ENCODE data around the gene POLD4.

Gene POLD4

DNA sequence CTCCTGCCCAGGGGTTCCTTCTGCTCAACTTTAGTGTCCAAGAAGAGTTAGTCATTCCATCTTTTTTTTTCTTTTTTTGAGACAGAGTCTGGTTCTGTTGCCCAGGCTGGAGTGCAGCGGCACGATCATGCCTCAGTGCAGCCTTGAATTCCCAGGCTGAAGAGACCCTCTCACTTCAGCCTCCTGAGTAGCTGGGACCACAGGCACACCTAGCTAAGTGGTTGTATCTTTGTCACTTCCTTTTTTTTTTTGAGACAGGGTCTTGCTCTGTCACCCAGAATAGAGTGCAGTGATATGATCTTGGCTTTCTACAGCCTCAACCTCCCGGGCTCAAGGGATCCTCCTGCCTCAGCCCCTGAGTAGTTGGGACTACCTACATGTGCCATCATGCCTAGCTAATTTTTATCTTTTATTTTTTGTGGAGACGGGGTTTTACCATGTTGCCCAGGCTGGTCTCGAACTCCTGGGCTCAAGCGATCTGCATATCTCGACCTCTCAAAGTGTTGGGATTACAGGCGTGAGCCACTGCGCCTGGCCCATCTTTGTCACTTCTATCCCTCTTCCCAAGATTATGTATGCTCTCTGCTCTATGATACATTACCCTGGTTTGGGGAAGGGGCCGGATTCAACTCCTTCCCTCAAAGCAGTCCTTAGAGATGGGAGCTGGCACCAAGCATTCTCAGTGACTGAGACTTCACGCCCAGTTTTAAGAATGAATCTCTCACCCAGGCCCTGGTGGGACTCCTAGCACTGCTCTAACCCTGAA lies 40.0 kb downstream of the POLD4 start:
- no peak for DNase-seq

DNA sequence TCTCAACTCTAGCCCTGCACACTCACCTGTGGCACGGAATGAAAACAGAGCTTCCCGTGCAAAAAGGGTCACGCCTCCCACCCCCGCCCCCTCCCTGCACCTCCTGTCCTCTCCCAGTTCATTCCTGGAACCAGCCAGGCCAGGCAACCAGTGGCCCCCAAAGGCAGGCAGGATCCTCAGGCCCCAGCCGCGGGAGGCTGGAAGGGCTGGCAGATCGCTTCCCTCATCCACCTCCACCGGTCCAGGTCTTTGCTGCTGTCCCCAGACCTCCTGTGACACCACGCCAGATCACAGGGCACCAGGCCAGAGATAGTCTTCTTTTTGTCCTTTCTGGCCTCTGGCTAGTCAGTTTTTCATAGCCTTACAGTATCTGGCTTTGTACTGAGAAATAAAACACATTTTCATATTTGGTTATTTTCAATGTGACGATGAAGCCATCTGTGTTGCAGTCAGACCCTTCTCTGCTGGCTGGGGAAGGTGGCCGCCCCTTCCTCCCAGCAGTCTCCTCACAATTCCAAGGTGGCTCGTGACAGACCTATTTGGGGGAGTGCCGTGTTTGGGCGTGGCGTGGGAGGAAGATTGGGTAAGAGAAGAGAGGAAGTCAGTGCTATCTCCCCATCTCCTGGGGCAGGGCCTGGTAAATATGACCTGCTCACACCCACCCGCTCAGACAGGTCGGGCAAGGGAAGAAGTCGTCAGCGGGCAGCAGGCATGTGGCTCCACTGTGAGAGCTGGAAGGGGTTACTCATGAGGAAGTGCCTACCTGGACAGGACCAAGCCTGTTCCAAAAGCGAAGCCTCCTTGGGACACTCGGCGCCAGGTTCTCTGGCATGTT lies 40.9 kb downstream of the POLD4 start:
- DNase-seq: no peak

DNA sequence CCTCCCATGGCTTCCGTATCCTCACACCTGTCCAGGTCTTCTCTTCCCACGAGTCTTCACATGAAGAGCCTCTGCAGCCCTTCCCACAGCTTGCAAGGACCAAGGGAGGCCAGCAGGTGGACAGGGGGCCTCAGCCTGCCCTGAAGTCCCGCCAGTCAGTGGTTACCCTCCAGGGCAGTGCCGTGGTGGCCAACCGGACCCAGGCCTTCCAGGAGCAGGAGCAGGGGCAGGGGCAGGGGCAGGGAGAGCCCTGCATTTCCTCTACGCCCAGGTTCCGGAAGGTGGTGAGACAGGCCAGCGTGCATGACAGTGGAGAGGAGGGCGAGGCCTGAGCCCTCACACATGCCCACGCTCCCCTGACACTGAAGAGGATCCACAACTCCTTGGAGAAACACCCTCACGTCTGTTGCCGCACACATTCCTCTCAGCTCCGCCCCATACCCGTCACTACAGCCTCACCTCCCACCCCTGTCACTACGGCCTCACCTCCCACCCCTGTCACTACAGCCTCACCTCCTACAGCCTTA lies 41.7 kb downstream of the POLD4 start:
- DNase-seq: no peak

- no peak for DNase-seq
Measured at GRCh38 chr11:67311051-67311555, 42.2 kb downstream of the POLD4 start.

DNA sequence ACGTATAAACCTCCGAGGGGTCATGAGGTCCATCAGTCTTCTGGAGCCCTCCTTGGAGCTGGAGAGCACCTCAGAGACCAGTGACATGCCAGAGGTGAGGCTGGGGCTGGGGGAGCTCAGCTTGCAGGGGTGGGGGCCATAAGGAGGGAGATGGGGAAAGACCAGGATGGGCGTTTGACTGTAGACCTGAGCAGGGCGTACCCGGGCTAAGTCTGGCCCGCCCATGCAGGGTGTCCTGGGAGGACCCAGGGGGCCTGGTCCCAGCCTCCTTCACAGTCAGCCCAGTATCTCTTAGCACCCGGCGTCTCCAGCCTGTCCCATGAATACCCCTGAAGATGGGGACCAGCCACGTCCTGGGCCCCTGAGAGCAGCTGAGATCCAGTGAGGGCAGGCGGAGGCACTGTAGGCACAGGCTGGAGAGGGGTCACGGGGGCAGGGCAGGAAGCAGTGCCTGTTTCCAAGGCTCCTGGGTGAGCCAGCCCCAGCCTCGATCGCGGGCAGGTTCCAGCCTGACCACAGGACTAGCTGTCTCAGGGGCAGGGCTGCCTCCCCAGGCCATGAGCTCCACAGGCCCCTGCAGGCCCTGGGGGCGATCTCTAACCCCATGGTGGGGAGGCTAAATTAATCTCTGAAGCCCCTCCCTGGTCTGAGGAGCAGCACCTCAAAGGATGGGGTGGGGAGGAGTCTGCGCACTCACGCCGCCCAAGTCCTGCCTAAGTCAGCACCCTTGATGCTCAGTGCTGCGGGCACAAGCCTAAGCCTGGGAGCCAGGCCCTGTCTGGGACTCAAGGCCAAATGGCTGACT lies 42.9 kb downstream of the POLD4 start:
- no peak for DNase-seq

DNA sequence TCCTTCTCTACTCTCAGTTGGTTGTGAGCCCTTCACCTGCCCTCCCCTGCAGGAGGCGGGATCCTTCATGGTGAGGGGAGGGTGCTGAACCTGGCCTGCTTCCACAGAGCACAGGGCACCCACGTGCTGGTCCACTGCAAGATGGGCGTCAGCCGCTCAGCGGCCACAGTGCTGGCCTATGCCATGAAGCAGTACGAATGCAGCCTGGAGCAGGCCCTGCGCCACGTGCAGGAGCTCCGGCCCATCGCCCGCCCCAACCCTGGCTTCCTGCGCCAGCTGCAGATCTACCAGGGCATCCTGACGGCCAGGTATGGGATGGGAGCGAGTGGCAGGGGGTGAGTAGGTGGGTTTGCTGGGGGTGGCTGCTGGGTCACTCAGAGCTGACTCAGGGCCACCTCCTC lies 43.7 kb downstream of the POLD4 start:
- no peak for DNase-seq

- DNase-seq: no peak
Measured at GRCh38 chr11:67309166-67309565, 44.2 kb downstream of the POLD4 start.

GRCh38 chr11:67308031-67308866 lies 45.1 kb downstream of the POLD4 start:
- no peak for DNase-seq

GRCh38 chr11:67307545-67308001 lies 45.8 kb downstream of the POLD4 start:
- no peak for DNase-seq

GRCh38 chr11:67306769-67307544 lies 46.4 kb downstream of the POLD4 start:
- no peak for DNase-seq

DNA sequence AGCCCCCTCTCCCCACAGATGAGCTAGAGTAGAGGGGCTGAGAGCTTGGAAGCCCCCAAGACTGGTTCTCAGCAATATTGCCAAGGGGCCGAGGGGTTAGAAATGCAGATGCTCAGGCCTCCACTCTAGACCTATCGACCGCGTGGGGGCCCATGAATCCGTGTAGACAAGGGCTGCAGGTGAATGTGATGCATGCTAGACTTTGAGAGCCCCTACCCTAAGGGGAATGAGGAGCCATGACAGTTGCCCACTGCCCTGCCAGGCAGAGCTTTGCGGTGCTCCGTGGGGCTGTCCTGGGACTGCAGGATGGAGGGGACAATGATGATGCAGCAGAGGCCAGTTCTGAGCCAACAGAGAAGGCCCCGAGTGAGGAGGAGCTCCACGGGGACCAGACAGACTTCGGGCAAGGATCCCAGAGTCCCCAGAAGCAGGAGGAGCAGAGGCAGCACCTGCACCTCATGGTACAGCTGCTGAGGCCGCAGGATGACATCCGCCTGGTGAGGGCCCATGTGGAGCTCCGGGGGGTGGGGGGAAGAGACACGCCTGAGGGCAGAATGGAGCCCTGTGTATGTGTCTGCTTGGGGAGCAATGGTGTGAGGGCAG lies 48.7 kb downstream of the POLD4 start:
- no peak for DNase-seq

- DNase-seq: no peak
Measured at GRCh38 chr11:67303835-67304411, 49.4 kb downstream of the POLD4 start.

- DNase-seq: peak; percentile 75
Measured at GRCh38 chr11:67303132-67303834, 50.1 kb downstream of the POLD4 start, which contains the start of gene SSH3. Gene SSH3, plus strand, starts transcription at chr11:67303530. Its CDS starts 96 bp downstream, at chr11:67303626.

- DNase-seq: peak; percentile 51
Measured at GRCh38 chr11:67302571-67303131, 50.7 kb downstream of the POLD4 start.

DNA sequence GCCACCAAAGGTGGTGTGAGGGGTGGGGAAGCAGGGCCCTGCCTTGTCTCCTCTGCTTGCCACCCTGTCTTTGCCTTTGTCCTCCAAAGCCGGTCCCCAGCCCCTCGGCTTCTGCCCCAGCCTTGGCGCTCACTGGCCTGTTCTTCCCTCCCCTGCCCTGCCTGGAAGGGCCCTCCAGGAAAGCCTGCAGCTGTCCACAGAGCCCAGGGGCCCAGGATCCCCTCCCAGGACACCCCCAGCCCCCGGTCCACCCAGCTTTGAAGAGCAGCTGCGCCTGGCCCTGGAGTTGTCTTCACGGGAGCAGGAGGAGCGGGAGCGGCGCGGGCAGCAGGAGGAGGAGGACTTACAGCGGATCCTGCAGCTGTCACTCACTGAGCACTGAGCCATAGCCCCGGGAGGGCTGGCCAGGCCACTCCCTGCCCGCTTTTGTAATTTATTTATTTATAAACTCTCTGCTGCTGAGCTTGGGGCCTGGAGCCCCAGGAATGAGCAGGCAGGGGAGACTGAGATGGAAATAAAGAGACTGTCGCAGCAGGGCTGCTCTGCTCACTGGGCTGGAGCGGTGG lies 51.3 kb downstream of the POLD4 start:
- peak; percentile 37 for DNase-seq

DNA sequence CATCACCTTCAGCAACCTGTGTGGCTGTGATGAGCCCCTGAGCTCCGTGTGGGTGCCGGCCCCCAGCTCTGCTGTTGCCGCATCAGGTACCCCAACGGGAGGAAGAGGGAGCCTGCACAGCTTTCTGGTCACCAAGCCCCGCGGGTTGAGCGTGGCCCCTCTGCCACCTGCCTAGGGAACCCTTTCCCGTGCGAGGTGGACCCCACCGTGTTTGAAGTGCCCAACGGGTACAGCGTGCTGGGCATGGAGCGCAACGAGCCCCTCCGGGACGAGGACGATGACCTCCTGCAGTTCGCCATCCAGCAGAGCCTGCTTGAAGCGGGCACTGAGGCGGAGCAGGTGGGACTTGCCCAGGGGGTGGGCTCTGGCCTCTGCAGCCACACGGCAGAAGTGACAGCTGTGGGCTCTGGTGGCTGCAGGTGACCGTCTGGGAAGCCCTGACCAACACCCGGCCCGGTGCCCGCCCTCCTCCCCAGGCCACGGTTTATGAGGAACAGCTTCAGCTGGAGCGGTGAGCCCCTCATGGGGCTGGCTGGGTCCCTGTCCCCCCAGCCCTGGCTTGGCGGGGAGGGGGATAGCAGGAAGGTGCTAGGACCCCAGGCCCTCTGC lies 51.9 kb downstream of the POLD4 start:
- no peak for DNase-seq

All from suppressor macrophage treated with lipopolysaccharide for 4 hours (primary cell).